ENCODE measurements around the gene ASB10. TPM values are rescaled to one million over a fixed set of nuclear protein-coding genes. Genes with fewer than 3 reads are reported as not detected.

ASB10 gene
- total RNA-seq, 4 donors from 2014 or later = not detected

DNA sequence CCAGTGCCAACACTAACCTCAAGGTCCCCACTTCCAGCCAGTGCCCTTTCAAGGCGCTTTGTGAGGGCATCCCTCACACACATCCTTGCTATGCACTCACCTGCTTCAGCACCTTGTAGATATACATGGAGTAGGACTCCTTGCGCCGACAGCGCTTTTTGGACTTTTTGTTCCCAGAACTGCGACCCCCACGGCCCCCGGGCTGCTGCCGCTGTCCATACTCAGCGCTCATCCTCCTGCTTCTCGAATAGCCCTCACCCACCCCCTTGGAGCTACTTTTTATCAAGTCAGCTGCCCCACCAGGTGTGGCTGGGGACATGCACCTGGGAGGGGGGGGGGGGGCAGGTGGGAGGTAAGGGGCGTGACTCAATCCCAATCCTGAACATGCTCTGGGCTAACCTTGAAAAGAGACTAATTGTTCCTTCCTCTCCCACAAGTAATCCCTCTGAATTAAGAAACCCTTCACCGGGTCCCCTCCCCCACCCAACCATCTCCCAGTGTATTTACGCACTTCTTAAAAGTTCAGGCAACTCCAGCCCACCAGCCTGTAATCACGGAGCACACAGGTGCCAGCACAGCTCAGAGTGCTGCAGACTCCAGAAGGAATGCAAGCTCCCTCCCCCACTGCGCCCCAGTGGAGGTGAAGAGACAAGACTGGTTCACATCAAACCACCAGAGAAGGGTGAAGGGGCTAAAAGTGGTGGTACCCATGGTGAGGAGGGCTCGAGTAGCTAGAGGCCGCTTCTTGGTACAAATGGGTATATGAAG is 23.2 kb upstream of the ASB10 start, which contains the start of gene H2BK1:
Gene H2BK1 (minus strand): TSS at position 402 of the 768 bp plus-strand sequence. CDS start 170 bp downstream, at position 232.
- DNase-seq (ENCODE audit: low spot score) (no peak), ATAC-seq (ENCODE audit: low FRiP score) (no peak)
- TF ChIP-seq CTCF (IDR thresholded peaks at IDR 0.05) = no peak

DNA sequence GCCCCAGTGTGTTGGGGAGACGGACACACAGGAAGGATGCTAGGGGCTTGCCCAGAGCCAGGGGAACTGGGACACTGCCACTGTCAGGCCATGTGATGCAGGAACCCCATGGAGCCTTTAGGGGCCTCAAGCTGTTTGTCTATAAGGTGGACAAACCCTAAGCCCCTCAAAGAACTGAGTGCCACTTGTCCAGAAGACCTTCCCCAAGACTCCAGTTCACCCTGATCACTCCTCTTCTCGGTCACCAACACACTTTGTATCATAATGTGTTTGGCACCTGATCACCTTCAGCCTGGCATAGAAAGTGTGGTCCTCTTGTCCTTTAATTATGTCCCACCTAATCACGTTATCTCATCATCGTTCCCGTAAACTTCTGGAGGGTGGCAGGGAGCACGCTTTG is 22.5 kb upstream of the ASB10 start:
- no peak for ATAC-seq (ENCODE audit: low FRiP score)
- no peak for TF ChIP-seq CTCF (IDR thresholded peaks at IDR 0.05)
- no peak for DNase-seq (ENCODE audit: low spot score)

DNA sequence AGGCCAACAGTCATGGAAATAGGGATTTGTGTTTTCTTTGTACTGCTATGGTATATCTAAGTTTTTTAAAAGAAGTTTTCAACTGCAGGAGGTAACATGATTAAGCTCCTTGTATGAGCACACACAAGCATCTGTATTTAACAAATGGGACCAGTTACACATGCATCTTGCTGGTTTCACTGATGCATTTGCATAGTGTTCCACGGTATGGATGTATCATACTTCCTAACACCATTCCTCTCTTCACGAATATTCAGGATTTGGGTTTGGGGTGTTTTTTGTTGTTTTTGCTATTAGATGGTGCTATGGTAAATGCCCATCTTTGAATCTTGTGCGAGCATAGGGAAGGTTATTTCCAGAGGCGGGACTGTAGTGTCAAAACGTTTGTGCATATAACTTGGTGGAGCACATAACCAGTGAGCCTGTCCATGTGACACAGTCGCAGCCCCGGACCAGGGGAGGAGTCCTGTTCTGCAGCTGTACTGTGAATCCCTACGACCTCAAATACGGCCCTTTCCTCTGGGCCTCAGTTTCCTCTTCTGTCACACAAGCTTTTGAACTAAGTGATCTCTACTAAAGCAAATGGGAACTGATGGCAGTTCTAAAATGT is 21.3 kb upstream of the ASB10 start:
- no peak for TF ChIP-seq CTCF (IDR thresholded peaks at IDR 0.05)
- DNase-seq (ENCODE audit: low spot score) (no peak), ATAC-seq (ENCODE audit: low FRiP score) (no peak)

- DNase-seq (ENCODE audit: low spot score) = no peak
- no peak for ATAC-seq (ENCODE audit: low FRiP score)
These were observed 20.8 kb upstream of the ASB10 start for GRCh38 chr7:151207804-151208203.

DNA sequence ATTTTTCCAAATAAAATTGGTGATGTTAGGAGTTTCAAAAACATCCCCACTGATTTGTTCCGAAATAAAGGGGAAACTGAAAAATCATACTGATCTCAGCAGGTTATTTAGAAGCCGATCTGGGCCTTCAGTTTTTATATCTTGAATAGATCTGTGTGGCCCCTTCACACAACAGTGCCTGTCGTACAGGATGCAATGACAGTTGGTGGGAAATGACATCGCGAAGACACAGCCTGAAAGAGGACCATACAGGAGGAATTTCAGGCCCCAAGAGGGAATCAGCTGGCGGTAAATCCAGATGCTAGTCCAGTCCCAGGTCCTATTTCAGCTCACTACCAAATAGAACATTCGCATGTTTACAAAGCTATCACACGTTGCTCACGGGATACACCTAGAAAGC is 20.3 kb upstream of the ASB10 start:
- ATAC-seq (ENCODE audit: low FRiP score) (no peak), DNase-seq (ENCODE audit: low spot score) (no peak)
- TF ChIP-seq CTCF (IDR thresholded peaks at IDR 0.05) = no peak

More at GRCh38 chr7:151207804-151208203, 20.8 kb upstream of the ASB10 start:
- TF ChIP-seq CTCF (IDR thresholded peaks at IDR 0.05) = no peak

- DNase-seq (ENCODE audit: low spot score) (no peak), ATAC-seq (ENCODE audit: low FRiP score) (no peak)
- TF ChIP-seq CTCF (IDR thresholded peaks at IDR 0.05) = no peak
These were observed 19.9 kb upstream of the ASB10 start for GRCh38 chr7:151206914-151207313.

DNA sequence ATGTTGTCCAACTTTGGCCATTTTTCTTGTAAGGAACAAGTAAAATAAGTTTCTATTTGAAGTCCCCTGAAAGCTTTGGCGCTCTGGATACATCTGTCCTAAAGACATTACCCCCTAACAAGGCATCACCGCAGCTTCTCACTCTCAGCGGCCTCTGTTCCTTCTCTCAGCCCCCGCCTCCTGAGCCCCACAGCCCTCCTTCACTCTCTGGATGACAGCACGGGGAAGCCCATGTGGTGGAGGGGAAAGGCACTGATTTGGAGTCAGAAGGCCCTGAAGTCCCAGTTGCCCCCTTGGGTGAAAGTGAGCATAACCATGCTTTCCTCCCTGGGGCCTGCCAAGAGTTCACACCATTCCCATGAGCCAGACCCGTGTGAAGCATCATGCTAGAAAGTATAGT is 18.7 kb upstream of the ASB10 start:
- ATAC-seq (ENCODE audit: low FRiP score) (no peak), DNase-seq (ENCODE audit: low spot score) (no peak)
- no peak for TF ChIP-seq CTCF (IDR thresholded peaks at IDR 0.05)

Measured in omental fat pad (tissue), 4 donors.